H1 (cell line): ENCODE measurements around the gene DNAJB14.

ENCODE experiments used
- CBX5 ChIP-seq: fragments of 300-800, 300-1000 bp; sonication (generic); IDR thresholded peaks from 2 replicates; pipeline ENCODE4 v1.7.1; 2016; ENCODE audit warnings: antibody characterized with exemption, low read length, low read depth
- RAD21 ChIP-seq, 2 experiments: IDR thresholded peaks in 1 of 2; conservative IDR thresholded peaks in 1 of 2; 2 replicates each; pipeline ENCODE4 v1.6.1; 2011; ENCODE audit warnings: low read depth in 2 of 2, low read length in 2 of 2, improper control_type of control experiment in 1 of 2, inconsistent platforms in 1 of 2, mild to moderate bottlenecking in 1 of 2, moderate library complexity in 1 of 2
- RBBP5 ChIP-seq: IDR thresholded peaks from 2 replicates; pipeline ENCODE4 v1.7.1; 2012; ENCODE audit warnings: low read depth, mild to moderate bottlenecking, inconsistent platforms, low read length, moderate library complexity, borderline replicate concordance
- RNF2 ChIP-seq: fragments of 200-900, 300-1000 bp; sonication (generic); IDR thresholded peaks from 2 replicates; pipeline ENCODE4 v1.7.1; 2016; ENCODE audit warnings: borderline replicate concordance, low read depth, mild to moderate bottlenecking, antibody characterized with exemption, low read length; ENCODE audit not compliant: poor library complexity, severe bottlenecking; ENCODE audit errors: missing control alignments
- SIN3A ChIP-seq, 2 experiments: IDR thresholded peaks in 1 of 2; conservative IDR thresholded peaks in 1 of 2; 2 replicates each; pipeline ENCODE4 v1.6.1; 2011 to 2012; ENCODE audit warnings: low read length in 2 of 2, improper control_type of control experiment in 1 of 2, low read depth in 1 of 2, mild to moderate bottlenecking in 1 of 2
- TF ChIP-seq, protein P1 (sequence below): fragments of 300-600 bp; sonication (generic); IDR thresholded peaks from 2 replicates; pipeline ENCODE4 v1.7.1; 2012; ENCODE audit warnings: low read length, moderate library complexity, mild to moderate bottlenecking, inconsistent platforms; ENCODE audit not compliant: insufficient replicate concordance
- TF ChIP-seq, protein P2 (sequence below), 3 experiments: IDR thresholded peaks; 1 replicate in 2 of 3; 2 replicates in 1 of 3; pipeline versions ENCODE4 v1.5.1 to v1.6.1; 2011; ENCODE audit warnings: low read length in 3 of 3, mild to moderate bottlenecking in 3 of 3, inconsistent platforms in 2 of 3, low read depth in 1 of 3, moderate library complexity in 1 of 3; ENCODE audit not compliant: insufficient read depth in 1 of 3; ENCODE audit errors: control extremely low read depth in 1 of 3
- TF ChIP-seq, protein P3 (sequence below): IDR thresholded peaks from 2 replicates; pipeline ENCODE4 v1.6.1; 2012; ENCODE audit warnings: inconsistent platforms
- TF ChIP-seq, protein P4 (sequence below): IDR thresholded peaks from 2 replicates; pipeline ENCODE4 v1.6.1; 2011; ENCODE audit warnings: low read depth, mild to moderate bottlenecking, low read length; ENCODE audit not compliant: insufficient read depth

DNA sequence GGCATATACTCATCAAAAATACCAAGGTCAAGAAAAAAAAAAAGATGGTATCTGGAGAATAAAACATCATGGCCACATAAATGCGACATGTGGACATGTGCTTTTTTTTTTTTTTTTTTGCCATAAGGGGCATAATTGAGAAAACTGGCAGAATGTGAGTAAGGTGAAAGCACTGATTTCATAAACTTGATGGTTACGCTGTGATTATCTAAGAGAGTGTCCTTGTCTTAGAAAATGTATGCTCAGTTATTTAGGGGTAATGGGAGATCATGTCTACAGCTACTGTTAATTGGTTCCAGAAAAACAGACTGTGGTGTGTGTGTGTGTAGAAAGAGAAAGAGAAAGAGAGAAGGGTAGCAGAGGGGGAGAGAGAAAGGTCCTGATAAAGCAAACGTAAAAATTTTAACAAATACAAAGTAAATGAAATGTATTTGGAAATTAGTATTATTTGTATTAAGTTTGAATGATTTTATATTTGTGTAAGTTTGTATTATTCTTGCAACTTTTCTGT is 8.1 kb downstream of the DNAJB14 start:
- TF ChIP-seq, protein P1, sequence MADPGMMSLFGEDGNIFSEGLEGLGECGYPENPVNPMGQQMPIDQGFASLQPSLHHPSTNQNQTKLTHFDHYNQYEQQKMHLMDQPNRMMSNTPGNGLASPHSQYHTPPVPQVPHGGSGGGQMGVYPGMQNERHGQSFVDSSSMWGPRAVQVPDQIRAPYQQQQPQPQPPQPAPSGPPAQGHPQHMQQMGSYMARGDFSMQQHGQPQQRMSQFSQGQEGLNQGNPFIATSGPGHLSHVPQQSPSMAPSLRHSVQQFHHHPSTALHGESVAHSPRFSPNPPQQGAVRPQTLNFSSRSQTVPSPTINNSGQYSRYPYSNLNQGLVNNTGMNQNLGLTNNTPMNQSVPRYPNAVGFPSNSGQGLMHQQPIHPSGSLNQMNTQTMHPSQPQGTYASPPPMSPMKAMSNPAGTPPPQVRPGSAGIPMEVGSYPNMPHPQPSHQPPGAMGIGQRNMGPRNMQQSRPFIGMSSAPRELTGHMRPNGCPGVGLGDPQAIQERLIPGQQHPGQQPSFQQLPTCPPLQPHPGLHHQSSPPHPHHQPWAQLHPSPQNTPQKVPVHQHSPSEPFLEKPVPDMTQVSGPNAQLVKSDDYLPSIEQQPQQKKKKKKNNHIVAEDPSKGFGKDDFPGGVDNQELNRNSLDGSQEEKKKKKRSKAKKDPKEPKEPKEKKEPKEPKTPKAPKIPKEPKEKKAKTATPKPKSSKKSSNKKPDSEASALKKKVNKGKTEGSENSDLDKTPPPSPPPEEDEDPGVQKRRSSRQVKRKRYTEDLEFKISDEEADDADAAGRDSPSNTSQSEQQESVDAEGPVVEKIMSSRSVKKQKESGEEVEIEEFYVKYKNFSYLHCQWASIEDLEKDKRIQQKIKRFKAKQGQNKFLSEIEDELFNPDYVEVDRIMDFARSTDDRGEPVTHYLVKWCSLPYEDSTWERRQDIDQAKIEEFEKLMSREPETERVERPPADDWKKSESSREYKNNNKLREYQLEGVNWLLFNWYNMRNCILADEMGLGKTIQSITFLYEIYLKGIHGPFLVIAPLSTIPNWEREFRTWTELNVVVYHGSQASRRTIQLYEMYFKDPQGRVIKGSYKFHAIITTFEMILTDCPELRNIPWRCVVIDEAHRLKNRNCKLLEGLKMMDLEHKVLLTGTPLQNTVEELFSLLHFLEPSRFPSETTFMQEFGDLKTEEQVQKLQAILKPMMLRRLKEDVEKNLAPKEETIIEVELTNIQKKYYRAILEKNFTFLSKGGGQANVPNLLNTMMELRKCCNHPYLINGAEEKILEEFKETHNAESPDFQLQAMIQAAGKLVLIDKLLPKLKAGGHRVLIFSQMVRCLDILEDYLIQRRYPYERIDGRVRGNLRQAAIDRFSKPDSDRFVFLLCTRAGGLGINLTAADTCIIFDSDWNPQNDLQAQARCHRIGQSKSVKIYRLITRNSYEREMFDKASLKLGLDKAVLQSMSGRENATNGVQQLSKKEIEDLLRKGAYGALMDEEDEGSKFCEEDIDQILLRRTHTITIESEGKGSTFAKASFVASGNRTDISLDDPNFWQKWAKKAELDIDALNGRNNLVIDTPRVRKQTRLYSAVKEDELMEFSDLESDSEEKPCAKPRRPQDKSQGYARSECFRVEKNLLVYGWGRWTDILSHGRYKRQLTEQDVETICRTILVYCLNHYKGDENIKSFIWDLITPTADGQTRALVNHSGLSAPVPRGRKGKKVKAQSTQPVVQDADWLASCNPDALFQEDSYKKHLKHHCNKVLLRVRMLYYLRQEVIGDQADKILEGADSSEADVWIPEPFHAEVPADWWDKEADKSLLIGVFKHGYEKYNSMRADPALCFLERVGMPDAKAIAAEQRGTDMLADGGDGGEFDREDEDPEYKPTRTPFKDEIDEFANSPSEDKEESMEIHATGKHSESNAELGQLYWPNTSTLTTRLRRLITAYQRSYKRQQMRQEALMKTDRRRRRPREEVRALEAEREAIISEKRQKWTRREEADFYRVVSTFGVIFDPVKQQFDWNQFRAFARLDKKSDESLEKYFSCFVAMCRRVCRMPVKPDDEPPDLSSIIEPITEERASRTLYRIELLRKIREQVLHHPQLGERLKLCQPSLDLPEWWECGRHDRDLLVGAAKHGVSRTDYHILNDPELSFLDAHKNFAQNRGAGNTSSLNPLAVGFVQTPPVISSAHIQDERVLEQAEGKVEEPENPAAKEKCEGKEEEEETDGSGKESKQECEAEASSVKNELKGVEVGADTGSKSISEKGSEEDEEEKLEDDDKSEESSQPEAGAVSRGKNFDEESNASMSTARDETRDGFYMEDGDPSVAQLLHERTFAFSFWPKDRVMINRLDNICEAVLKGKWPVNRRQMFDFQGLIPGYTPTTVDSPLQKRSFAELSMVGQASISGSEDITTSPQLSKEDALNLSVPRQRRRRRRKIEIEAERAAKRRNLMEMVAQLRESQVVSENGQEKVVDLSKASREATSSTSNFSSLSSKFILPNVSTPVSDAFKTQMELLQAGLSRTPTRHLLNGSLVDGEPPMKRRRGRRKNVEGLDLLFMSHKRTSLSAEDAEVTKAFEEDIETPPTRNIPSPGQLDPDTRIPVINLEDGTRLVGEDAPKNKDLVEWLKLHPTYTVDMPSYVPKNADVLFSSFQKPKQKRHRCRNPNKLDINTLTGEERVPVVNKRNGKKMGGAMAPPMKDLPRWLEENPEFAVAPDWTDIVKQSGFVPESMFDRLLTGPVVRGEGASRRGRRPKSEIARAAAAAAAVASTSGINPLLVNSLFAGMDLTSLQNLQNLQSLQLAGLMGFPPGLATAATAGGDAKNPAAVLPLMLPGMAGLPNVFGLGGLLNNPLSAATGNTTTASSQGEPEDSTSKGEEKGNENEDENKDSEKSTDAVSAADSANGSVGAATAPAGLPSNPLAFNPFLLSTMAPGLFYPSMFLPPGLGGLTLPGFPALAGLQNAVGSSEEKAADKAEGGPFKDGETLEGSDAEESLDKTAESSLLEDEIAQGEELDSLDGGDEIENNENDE, result no peak
- no peak for TF ChIP-seq SIN3A (conservative IDR thresholded peaks at IDR 0.05 in 1 of 2, IDR thresholded peaks at IDR 0.05 in 1 of 2; ENCODE audit: low read depth in 1 of 2, low read length in 2 of 2)
- no peak for TF ChIP-seq RBBP5
- no peak for TF ChIP-seq CBX5
- no peak for TF ChIP-seq RNF2
- TF ChIP-seq RAD21 (IDR thresholded peaks at IDR 0.05 in 1 of 2, conservative IDR thresholded peaks at IDR 0.05 in 1 of 2; ENCODE audit: low read depth in 2 of 2, low read length in 2 of 2), result no peak
- TF ChIP-seq, protein P2, sequence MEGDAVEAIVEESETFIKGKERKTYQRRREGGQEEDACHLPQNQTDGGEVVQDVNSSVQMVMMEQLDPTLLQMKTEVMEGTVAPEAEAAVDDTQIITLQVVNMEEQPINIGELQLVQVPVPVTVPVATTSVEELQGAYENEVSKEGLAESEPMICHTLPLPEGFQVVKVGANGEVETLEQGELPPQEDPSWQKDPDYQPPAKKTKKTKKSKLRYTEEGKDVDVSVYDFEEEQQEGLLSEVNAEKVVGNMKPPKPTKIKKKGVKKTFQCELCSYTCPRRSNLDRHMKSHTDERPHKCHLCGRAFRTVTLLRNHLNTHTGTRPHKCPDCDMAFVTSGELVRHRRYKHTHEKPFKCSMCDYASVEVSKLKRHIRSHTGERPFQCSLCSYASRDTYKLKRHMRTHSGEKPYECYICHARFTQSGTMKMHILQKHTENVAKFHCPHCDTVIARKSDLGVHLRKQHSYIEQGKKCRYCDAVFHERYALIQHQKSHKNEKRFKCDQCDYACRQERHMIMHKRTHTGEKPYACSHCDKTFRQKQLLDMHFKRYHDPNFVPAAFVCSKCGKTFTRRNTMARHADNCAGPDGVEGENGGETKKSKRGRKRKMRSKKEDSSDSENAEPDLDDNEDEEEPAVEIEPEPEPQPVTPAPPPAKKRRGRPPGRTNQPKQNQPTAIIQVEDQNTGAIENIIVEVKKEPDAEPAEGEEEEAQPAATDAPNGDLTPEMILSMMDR (IDR thresholded peaks at IDR 0.05; ENCODE audit: control extremely low read depth in 1 of 3, insufficient read depth in 1 of 3, low read depth in 1 of 3, low read length in 3 of 3), result no peak
- TF ChIP-seq, protein P3, sequence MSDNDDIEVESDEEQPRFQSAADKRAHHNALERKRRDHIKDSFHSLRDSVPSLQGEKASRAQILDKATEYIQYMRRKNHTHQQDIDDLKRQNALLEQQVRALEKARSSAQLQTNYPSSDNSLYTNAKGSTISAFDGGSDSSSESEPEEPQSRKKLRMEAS, result no peak
- TF ChIP-seq, protein P4, sequence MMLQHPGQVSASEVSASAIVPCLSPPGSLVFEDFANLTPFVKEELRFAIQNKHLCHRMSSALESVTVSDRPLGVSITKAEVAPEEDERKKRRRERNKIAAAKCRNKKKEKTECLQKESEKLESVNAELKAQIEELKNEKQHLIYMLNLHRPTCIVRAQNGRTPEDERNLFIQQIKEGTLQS, result no peak
